A549 (cell line): Measurements from ENCODE around the gene TMTC2.
"Not testable (repeated sequence)": the region's sequence is repeated elsewhere in the genome, so short reads cannot be mapped to it uniquely, and the experiment has no call there.

Experiments
- CHD4 ChIP-seq: fragments of 200-600 bp; sonication (generic); IDR thresholded peaks from 2 replicates; pipeline ENCODE4 v1.6.1; 2016; ENCODE audit warnings: antibody characterized with exemption, mild to moderate bottlenecking, borderline replicate concordance
- CTCF ChIP-seq: fragments of >200 bp; sonication (Bioruptor Twin); formaldehyde crosslinking; IDR thresholded peaks from 3 replicates; pipeline ENCODE4 v1.5.1; 2016
- EHMT2 ChIP-seq: fragments of 200-600 bp; sonication (generic); IDR thresholded peaks from 2 replicates; pipeline ENCODE4 v1.6.1; 2016; ENCODE audit warnings: antibody characterized with exemption, low read depth, mild to moderate bottlenecking, moderate library complexity
- EP300 ChIP-seq, 2 experiments: fragments of >200 bp; sonication (Bioruptor Twin); formaldehyde crosslinking; IDR thresholded peaks; 2 replicates in 1 of 2; 3 replicates in 1 of 2; pipeline ENCODE4 v1.6.1; 2016 to 2017
- FOSB ChIP-seq: fragments of 250-450 bp; sonication (Bioruptor Pico); IDR thresholded peaks from 2 replicates; pipeline ENCODE4 v1.5.0; 2020; ENCODE audit warnings: mild to moderate bottlenecking, moderate library complexity
- HEYL ChIP-seq: fragments of 250-450 bp; sonication (Bioruptor Pico); IDR thresholded peaks from 2 replicates; pipeline ENCODE4 v1.8.0; 2021; ENCODE audit warnings: mild to moderate bottlenecking, moderate library complexity
- POLR2A ChIP-seq: IDR thresholded peaks from 2 replicates; pipeline ENCODE4 v1.6.1; 2012; ENCODE audit warnings: mild to moderate bottlenecking, low read length
- SMC3 ChIP-seq: fragments of >200 bp; sonication (Bioruptor Twin); formaldehyde crosslinking; IDR thresholded peaks from 3 replicates; pipeline ENCODE4 v1.6.1; 2018; ENCODE audit warnings: inconsistent platforms
- TF ChIP-seq, protein P1 (sequence below): fragments of 250-450 bp; sonication (Bioruptor Pico); IDR thresholded peaks from 2 replicates; pipeline ENCODE4 v1.5.0; 2020; ENCODE audit warnings: low read depth, mild to moderate bottlenecking, moderate library complexity

- TF ChIP-seq CTCF; FOSB (CRISPR knock-in tag); EP300 (IDR thresholded peaks at IDR 0.05); POLR2A; EHMT2; SMC3; HEYL (CRISPR knock-in tag); CHD4: not testable (repeated sequence)
- TF ChIP-seq, protein P1, sequence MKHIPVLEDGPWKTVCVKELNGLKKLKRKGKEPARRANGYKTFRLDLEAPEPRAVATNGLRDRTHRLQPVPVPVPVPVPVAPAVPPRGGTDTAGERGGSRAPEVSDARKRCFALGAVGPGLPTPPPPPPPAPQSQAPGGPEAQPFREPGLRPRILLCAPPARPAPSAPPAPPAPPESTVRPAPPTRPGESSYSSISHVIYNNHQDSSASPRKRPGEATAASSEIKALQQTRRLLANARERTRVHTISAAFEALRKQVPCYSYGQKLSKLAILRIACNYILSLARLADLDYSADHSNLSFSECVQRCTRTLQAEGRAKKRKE (CRISPR knock-in tag): not testable (repeated sequence)
Observed at GRCh38 chr12:82805004-82805403, 118.3 kb downstream of the TMTC2 start.
